ENCODE measurements around the gene LEAP2. TPM values are rescaled to one million over a fixed set of nuclear protein-coding genes. Genes with fewer than 3 reads are reported as not detected.

The LEAP2 gene
- total RNA-seq, 1 donor from 2014 or later: 0.91 TPM

- Mint-ChIP-seq H3K4me3 (ENCODE audit: unreplicated experiment) (no peak overlapping the region), H3K36me3 (ENCODE audit: unreplicated experiment) (no peaks in the 10 kb centered on the region), H3K27ac (ENCODE audit: unreplicated experiment) (no peak overlapping the region), H3K4me1 (ENCODE audit: unreplicated experiment) (peaks cover 19% of the 10 kb centered on the region), H3K27me3 (ENCODE audit: unreplicated experiment) (no peaks in the 10 kb centered on the region), H3K9me3 (ENCODE audit: unreplicated experiment) (no peaks in the 10 kb centered on the region)
- TF ChIP-seq CTCF (IDR thresholded peaks at IDR 0.05): no peak
- DNase-seq (ENCODE audit: extremely low spot score, unreplicated experiment): no peak
Measured at GRCh38 chr5:132826424-132827082, 46.9 kb upstream of the LEAP2 start.

- Mint-ChIP-seq H3K36me3 (ENCODE audit: unreplicated experiment) (no peaks in the 10 kb centered on the region), H3K9me3 (ENCODE audit: unreplicated experiment) (no peaks in the 10 kb centered on the region), H3K4me3 (ENCODE audit: unreplicated experiment) (no peak overlapping the region), H3K27ac (ENCODE audit: unreplicated experiment) (no peak overlapping the region), H3K27me3 (ENCODE audit: unreplicated experiment) (no peaks in the 10 kb centered on the region), H3K4me1 (ENCODE audit: unreplicated experiment) (peaks cover 14% of the 10 kb centered on the region)
- TF ChIP-seq CTCF (IDR thresholded peaks at IDR 0.05): no peak
- no peak for DNase-seq (ENCODE audit: extremely low spot score, unreplicated experiment)
Measured at GRCh38 chr5:132827943-132828673, 45.4 kb upstream of the LEAP2 start.

DNA sequence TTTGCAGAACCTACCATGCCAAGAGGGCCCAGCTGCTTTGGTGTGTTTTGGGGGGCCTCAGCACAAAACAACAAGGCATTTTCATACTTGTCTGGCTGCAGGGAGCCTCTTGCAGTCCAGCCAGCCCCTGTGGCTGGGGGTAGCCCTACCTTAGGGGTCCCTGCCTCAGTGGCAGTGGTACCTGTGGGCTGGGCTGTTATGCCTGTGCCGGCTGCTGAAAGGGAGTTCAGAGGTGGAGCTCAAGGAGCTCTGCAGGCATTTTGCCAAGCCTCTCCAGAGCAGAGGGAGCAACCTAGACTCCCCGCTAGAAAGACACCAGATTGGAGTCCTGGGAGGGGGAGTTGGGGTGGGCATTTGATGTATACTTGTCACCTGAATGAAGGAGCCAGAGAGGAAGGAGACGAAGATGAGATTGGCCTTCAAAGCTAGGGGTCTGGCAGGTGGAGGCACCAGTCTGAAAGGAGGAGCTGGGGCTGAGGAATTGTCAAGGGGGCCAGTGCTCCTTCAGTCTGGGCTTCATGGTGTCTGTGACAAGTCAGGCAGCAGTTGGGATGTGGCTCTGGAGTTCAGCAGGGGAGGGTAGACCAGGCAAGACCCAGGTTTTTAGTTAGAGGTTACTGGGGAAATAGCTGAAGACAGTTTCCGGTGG, 44.5 kb upstream of the LEAP2 start:
- peaks cover 14% of the 10 kb centered on the region for H3K4me1 Mint-ChIP-seq (ENCODE audit: unreplicated experiment)
- H3K9me3 Mint-ChIP-seq (ENCODE audit: unreplicated experiment): no peaks in the 10 kb centered on the region
- peak overlapping the region; percentile 87 for H3K4me3 Mint-ChIP-seq (ENCODE audit: unreplicated experiment)
- no peak for DNase-seq (ENCODE audit: extremely low spot score, unreplicated experiment)
- H3K36me3 Mint-ChIP-seq (ENCODE audit: unreplicated experiment): no peaks in the 10 kb centered on the region
- H3K27ac Mint-ChIP-seq (ENCODE audit: unreplicated experiment): no peak overlapping the region
- H3K27me3 Mint-ChIP-seq (ENCODE audit: unreplicated experiment): no peaks in the 10 kb centered on the region
- TF ChIP-seq CTCF (IDR thresholded peaks at IDR 0.05): no peak

DNA sequence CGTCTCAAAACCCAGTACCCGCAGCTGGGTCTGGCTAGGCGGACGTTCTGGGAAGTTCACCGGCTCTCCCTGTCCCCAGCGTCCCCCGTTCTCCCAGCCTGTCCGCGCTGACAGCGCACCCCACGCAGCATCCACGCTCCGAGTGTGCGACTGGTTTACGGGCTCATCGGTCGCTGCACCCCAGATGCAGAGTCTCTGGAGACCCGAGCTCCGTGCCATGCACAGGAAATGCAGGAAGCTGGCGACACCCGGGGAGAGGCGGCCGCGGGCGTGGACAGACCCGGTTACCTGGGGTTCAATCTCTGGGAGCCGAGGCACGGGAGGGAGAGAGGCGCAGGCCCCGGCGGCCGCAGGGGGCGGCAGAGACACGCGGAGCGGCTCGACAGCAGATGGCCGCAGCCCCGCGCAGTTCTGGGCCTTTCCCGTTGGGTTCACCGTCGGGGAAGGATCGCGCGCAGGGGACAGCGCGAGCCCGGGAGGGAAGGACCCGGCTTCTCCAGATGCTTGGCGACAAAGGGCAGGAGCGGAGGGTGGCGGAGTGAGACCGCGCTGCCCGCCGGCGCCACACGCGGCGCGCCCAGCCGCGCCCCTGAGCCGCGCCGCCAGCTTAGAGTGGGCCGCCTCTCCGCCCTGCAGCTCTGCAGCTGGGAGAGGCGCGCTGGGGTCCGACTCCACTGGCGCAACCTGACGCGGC, 43.6 kb upstream of the LEAP2 start:
- peak; percentile 91 for TF ChIP-seq CTCF (IDR thresholded peaks at IDR 0.05)
- peaks cover 14% of the 10 kb centered on the region for H3K4me1 Mint-ChIP-seq (ENCODE audit: unreplicated experiment)
- H3K4me3 Mint-ChIP-seq (ENCODE audit: unreplicated experiment): peak overlapping the region; percentile 87
- peak overlapping the region; percentile 75 for H3K27ac Mint-ChIP-seq (ENCODE audit: unreplicated experiment)
- H3K27me3 Mint-ChIP-seq (ENCODE audit: unreplicated experiment): no peaks in the 10 kb centered on the region
- H3K9me3 Mint-ChIP-seq (ENCODE audit: unreplicated experiment): no peaks in the 10 kb centered on the region
- peak; percentile 91 for DNase-seq (ENCODE audit: extremely low spot score, unreplicated experiment)
- H3K36me3 Mint-ChIP-seq (ENCODE audit: unreplicated experiment): no peaks in the 10 kb centered on the region
